Nephron (organoid): ENCODE data around the gene RCE1.

Experiments used
- H3K27ac Mint-ChIP-seq, 3 experiments: 2 replicates each; pipeline ENCODE4 v1.8.0; 2020; ENCODE audit warnings: mixed read lengths in 3 of 3, mild to moderate bottlenecking in 2 of 3, moderate library complexity in 1 of 3
- H3K27me3 Mint-ChIP-seq: 2 replicates; pipeline ENCODE4 v1.8.0; 2021; ENCODE audit warnings: low read depth, mild to moderate bottlenecking, moderate library complexity, mixed read lengths
- H3K36me3 Mint-ChIP-seq: 2 replicates; pipeline ENCODE4 v1.8.0; 2020; ENCODE audit warnings: low read depth, mixed read lengths
- H3K4me1 Mint-ChIP-seq: 2 replicates; pipeline ENCODE4 v1.8.0; 2020; ENCODE audit warnings: mixed read lengths
- H3K4me3 Mint-ChIP-seq, 3 experiments: 2 replicates each; pipeline ENCODE4 v1.8.0; 2020; ENCODE audit warnings: mild to moderate bottlenecking in 3 of 3, mixed read lengths in 3 of 3, moderate library complexity in 2 of 3
- H3K9me3 Mint-ChIP-seq: 2 replicates; pipeline ENCODE4 v1.8.0; 2020; ENCODE audit warnings: mixed read lengths
- CTCF ChIP-seq, 3 experiments: fragments of 200-600 bp; sonication (generic); IDR thresholded peaks; one replicate each; pipeline ENCODE4 v1.5.0; 2021; ENCODE audit warnings: antibody characterized with exemption in 3 of 3; ENCODE audit not compliant: unreplicated experiment in 3 of 3

Gene RCE1

GRCh38 chr11:66889960-66890359 lies 46.7 kb downstream of the RCE1 start:
- Mint-ChIP-seq H3K27me3 (peaks cover 4% of the 10 kb centered on the region), H3K4me1 (peaks cover 51% of the 10 kb centered on the region)

GRCh38 chr11:66891851-66892660 lies 48.8 kb downstream of the RCE1 start:
- Mint-ChIP-seq H3K36me3 (no peaks in the 10 kb centered on the region), H3K4me1 (peaks cover 40% of the 10 kb centered on the region), H3K27me3 (peaks cover 4% of the 10 kb centered on the region), H3K4me3 (no peak overlapping the region), H3K9me3 (no peaks in the 10 kb centered on the region), H3K27ac (peak overlapping the region in 1 of 3 experiments; percentile 17)
- TF ChIP-seq CTCF (IDR thresholded peaks at IDR 0.05; ENCODE audit: unreplicated experiment in 3 of 3) = no peak

More at GRCh38 chr11:66889960-66890359, 46.7 kb downstream of the RCE1 start:
- TF ChIP-seq CTCF (IDR thresholded peaks at IDR 0.05; ENCODE audit: unreplicated experiment in 3 of 3) = no peak
- peak overlapping the region in 2 of 3 experiments; percentile 2 to 16 for H3K27ac Mint-ChIP-seq
- H3K9me3 Mint-ChIP-seq = no peaks in the 10 kb centered on the region
- no peaks in the 10 kb centered on the region for H3K36me3 Mint-ChIP-seq
- no peak overlapping the region for H3K4me3 Mint-ChIP-seq

GRCh38 chr11:66892911-66893310 lies 49.7 kb downstream of the RCE1 start:
- H3K4me3 Mint-ChIP-seq = no peak overlapping the region
- TF ChIP-seq CTCF (IDR thresholded peaks at IDR 0.05; ENCODE audit: unreplicated experiment in 3 of 3) = no peak
- no peaks in the 10 kb centered on the region for H3K9me3 Mint-ChIP-seq
- H3K27me3 Mint-ChIP-seq = peaks cover 4% of the 10 kb centered on the region
- peak overlapping the region; percentile 21 to 69 (median 49) for H3K27ac Mint-ChIP-seq
- H3K4me1 Mint-ChIP-seq = peaks cover 34% of the 10 kb centered on the region
- no peaks in the 10 kb centered on the region for H3K36me3 Mint-ChIP-seq

- H3K4me3 Mint-ChIP-seq = no peak overlapping the region
- no peaks in the 10 kb centered on the region for H3K36me3 Mint-ChIP-seq
- no peak for TF ChIP-seq CTCF (IDR thresholded peaks at IDR 0.05; ENCODE audit: unreplicated experiment in 3 of 3)
- H3K27me3 Mint-ChIP-seq = peaks cover under 1% of the 10 kb centered on the region
- H3K4me1 Mint-ChIP-seq = peaks cover 34% of the 10 kb centered on the region
- no peaks in the 10 kb centered on the region for H3K9me3 Mint-ChIP-seq
- H3K27ac Mint-ChIP-seq = peak overlapping the region in 2 of 3 experiments; percentile 16 to 31
These were observed 50.9 kb downstream of the RCE1 start for GRCh38 chr11:66894141-66894540.
